Endothelial cell of hepatic sinusoid (primary cell): ENCODE results near the gene ZDHHC6.
"Not testable (repeated sequence)": the region's sequence is repeated elsewhere in the genome, so short reads cannot be mapped to it uniquely, and the experiment has no call there.

Source experiments
- in situ Hi-C: cut with HindIII; loops from 2 replicates; pipeline ENCODE4 v1.10.0; 2017; ENCODE audit warnings: low sequenced_read_pairs

Gene ZDHHC6

GRCh38 chr10:112446855-112447619, at the start of gene ZDHHC6, which contains the start of gene VTI1A:
Gene ZDHHC6, minus strand, starts transcription at chr10:112446914. Its CDS starts 1,478 bp downstream, at chr10:112445436.
Gene VTI1A, plus strand, starts transcription at chr10:112447215. Its CDS starts 159 bp downstream, at chr10:112447374.
- in situ Hi-C loops = no loop called here

DNA sequence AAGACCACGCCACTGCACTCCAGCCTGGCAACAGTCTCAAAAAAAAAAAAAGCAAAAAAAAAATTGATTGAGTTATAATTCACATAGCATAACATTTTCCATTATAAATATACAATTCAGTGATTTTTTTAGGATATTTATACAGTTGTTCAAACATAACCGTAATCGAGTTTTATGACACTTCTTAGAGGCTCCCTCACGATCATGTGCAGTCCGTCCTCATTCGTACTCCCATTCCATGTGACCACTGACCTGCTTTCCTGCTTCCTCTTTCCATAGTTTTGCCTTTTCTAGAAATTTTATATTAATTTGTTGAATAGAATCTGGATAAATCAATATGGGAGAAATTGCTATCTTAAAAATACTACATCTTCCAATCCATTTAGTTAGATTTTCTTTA, 46.0 kb upstream of the ZDHHC6 start:
- in situ Hi-C loops = no loop called here

DNA sequence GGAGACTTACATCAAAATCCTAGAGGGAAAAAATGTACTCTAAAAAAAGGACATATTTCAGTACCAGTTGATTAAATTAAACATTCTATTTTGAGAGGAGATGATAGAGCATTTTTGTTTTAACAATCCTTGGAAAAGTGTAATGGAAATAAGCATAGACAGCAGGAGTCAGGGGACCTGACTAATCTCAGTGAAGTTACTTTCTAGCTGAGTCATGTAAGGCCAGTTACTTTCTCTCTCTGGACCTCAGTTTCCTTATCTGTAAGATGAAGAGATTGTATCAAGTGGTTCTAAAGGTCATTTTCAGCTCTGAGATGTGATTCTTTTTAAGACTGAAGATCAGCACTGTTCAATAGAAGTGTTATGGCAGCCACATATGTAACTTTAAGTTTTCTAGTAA, 44.4 kb upstream of the ZDHHC6 start:
- in situ Hi-C loops = no loop called here

GRCh38 chr10:112490545-112490944, 43.8 kb upstream of the ZDHHC6 start:
- in situ Hi-C loops = no loop called here

GRCh38 chr10:112487964-112488363, 41.2 kb upstream of the ZDHHC6 start:
- in situ Hi-C loops = no loop called here

- in situ Hi-C loops = no loop called here
Measured at GRCh38 chr10:112484399-112484798, 37.7 kb upstream of the ZDHHC6 start.

DNA sequence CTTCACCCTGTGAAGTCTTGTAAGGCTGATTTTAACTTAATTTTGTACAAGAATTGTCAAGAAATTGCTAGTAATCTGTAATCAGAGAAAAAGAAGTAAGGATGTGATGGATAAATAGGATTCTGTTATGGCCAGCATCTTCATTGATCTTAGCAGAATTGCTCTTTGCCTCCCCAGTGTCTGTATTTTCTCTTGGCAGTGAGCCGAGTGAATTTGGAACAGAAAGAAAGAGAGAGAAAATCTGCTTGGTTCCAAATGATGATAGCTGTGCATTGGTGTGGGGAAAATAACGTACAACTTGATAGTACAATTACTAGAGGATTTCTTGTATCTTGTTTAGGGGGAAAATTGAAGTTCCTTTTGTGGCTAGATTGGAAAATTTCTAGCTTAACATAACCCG, 34.9 kb upstream of the ZDHHC6 start:
- in situ Hi-C loops = no loop called here

DNA sequence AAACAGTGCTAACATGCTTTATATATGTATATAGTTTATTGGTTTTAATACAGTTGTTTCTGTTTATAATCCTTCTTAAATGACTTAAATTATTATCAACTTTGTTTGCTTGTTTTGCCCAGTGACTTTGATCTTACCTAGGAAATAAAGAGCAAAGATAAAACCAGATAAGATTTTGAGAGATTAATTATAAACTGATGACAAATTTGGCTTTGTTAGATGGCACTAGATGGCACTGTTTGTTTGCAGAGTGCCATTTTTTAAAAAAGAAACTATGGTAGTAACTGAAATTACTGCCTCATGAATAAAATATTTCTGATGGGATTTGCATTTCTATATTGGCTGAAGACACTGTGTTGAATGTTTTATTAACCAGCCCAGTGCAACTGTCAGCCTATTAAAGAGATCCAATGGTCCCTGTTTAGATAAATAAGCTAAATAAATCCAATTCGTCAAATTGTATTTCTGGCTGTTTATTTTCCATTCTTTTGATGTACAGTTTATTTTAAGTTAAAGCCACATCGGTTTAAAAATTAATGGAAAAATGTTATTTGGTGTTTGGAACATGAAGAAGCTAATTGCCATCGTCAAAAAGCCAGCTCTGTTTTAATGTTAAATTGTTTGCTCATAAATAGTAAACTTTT, 29.0 kb upstream of the ZDHHC6 start:
- in situ Hi-C loops = loop anchor here (10.0 kb wide), 1 partner anchor 639 kb away; no protein-coding TSS in a partner anchor

DNA sequence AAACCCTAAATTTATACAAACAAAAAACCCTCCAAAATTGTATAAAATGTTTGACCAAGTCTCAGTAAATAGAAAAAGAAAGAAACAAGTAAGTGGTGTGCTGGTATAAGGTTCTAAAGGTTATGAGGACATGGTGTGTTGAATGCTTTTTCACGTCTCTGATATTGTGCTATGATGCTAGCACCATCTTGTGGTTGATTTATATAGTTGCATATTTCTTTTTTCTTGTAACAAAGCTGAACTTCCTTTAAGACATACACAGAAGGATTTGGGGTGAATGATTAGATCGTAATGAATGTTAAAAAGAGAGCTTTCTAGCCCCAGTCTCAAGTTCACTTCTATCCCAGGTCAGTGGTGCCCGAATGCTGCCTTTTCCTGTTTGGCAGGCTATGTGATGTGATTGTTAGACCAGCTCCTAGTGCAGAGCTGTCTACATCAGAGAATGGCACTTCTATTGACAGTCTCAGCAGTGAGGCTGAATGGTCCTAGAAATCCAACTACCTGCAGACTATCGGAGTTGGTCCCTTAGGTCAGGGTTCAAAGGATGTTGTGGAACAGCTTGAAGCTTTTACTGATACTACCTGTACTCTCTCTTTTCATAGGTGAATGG, 25.3 kb upstream of the ZDHHC6 start:
- in situ Hi-C loops = loop anchor here (10.0 kb wide), 1 partner anchor 643 kb away; no protein-coding TSS in a partner anchor

GRCh38 chr10:112467541-112468075, 20.9 kb upstream of the ZDHHC6 start:
- in situ Hi-C loops = no loop called here

GRCh38 chr10:112466802-112467201, 20.1 kb upstream of the ZDHHC6 start:
- in situ Hi-C loops = no loop called here

GRCh38 chr10:112465299-112465883, 18.7 kb upstream of the ZDHHC6 start:
- in situ Hi-C loops = no loop called here

DNA sequence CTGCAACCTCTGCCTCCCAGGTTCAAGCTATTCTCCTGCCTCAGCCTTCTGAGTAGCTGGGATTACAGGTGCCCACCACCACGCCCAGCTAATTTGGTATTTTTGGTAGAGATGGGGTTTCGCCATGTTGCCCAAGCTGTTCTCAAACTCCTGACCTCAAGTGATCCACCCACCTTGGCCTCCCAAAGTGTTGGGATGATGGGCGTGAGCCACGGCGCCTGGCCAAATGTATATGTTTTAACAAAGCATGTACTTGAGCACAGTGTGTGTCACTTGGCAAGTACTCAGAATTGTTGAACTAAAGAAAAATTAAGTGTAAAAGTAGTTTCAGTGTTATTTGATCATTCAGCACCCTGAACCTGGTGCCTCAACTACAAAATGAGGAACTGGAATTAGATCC, 17.4 kb upstream of the ZDHHC6 start:
- in situ Hi-C loops = not testable (repeated sequence)

GRCh38 chr10:112461029-112461887, 14.5 kb upstream of the ZDHHC6 start:
- in situ Hi-C loops = no loop called here

DNA sequence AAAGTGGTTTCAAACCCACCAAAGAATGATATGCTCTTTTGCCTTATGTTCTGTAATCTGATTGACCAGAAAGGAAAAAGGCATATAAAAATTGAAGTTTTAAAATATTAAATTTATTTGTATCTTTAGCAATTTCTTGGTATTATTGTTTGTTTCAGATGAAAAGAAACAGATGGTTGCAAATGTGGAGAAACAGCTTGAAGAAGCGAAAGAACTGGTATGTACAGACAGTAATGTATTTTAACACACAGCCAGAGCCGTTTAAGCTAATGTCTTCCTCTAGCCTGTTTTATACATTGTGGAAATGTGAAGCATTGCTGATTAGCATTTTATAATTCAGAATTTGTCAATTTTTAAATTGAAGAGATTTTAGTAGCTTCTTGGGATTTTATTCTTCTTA, 13.7 kb upstream of the ZDHHC6 start:
- in situ Hi-C loops = no loop called here

DNA sequence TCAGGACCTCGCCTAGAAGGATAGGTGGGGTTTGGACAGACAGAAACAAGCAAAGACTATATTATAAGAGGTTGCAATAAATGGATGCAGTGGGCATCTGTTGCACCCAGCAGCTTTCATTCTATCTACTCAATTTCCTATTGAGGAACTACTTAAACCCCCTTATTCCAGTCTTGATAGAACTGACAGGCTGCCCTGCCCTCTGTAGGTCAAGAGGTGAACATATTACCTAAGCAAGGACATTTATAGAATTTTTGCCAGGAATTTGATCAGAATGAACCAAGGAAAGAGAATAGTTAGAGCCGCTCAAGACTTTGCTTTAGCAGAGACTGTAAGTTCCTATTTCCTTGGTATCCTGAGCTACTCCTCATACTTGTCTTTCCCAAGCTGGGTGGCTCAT, 9.8 kb upstream of the ZDHHC6 start:
- in situ Hi-C loops = no loop called here

DNA sequence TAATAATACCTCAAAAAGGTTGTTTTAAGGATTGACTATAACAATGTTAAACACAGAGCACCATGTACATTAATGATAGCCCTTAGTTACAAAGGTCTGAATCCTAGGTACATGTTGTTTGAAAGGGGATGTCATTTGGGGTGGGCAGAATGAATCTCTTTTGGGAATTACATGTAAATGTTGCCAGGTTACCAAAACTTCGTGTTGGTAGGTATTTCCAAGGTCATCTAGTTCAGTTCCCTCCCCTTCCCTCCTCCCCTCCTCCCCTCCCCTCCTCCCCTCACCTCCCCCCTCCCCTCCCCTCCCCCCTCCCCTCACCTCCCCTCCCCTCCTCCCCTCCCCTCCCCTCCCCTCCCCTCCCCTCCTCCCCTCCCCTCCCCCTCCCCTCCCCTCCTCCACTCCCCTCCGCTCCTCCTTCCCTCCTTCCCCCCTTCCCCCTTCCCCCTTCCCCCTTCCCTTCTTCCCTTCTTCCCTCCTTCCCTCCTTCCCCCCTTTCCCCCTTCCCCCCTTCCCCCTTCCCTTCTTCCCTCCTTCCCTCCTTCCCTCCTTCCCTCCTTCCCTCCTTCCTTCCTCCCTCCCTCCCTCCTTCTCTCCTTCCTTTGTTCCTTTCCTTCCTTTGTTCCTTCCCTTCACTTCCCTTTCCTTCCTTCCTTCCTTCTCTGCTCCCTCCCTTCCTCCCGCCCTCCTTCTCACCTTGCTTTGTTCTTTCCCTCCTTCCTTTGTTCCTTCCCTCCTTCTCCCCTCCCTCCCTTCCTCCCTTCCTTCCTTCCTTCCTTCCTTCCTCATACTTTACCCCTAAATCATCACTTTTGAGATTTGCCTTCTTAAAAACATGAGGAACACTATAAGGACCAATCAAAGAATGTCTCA, 8.4 kb upstream of the ZDHHC6 start:
- in situ Hi-C loops = no loop called here

GRCh38 chr10:112448888-112449287, 2.2 kb upstream of the ZDHHC6 start:
- in situ Hi-C loops = no loop called here

- in situ Hi-C loops = no loop called here
Measured at GRCh38 chr10:112447620-112447928, 860 bp upstream of the ZDHHC6 start.
